Measurements from ENCODE around the gene LRRC30. TPM values are rescaled to one million over a fixed set of nuclear protein-coding genes. Genes with fewer than 3 reads are reported as not detected.

The LRRC30 gene
- polyA plus RNA-seq (2013, experiment 1 of 4) = not detected
- not detected for polyA plus RNA-seq (2013, experiment 2 of 4)
- not detected for polyA plus RNA-seq (2013, experiment 3 of 4)
- polyA plus RNA-seq (2013, experiment 4 of 4) = not detected

- Histone ChIP-seq H3K36me3 (ENCODE audit: control insufficient read depth, insufficient read depth, low read length) (no peaks in the 10 kb centered on the region), H3K27me3 (ENCODE audit: control insufficient read depth, insufficient read depth, low read length, poor library complexity, severe bottlenecking) (no peaks in the 10 kb centered on the region), H3K27ac (ENCODE audit: insufficient read depth, low read depth, low read length, poor library complexity, severe bottlenecking) (no peak within 1 kb of the TSS), H3K4me1 (ENCODE audit: control insufficient read depth, insufficient read depth, low read length) (no peaks in the 10 kb centered on the region), H3K9me3 (ENCODE audit: control insufficient read depth, low read length) (no peaks in the 10 kb centered on the region), H3K4me3 (ENCODE audit: insufficient read depth, low read depth, low read length) (no peak within 1 kb of the TSS)
- 95% methylated on average over 13 of the region's 13 CpGs for WGBS, 2 experiments
These were observed at the start of gene LRRC30 for GRCh38 chr18:7230626-7231349. TSS of gene LRRC30 (plus strand) at chr18:7231089. CDS start at chr18:7231139, 50 bp downstream.

GRCh38 chr18:7185701-7186100 is 45.2 kb upstream of the LRRC30 start:
- Histone ChIP-seq H3K4me1 (ENCODE audit: control insufficient read depth, insufficient read depth, low read length) (no peaks in the 10 kb centered on the region), H3K36me3 (ENCODE audit: control insufficient read depth, insufficient read depth, low read length) (no peaks in the 10 kb centered on the region), H3K4me3 (ENCODE audit: insufficient read depth, low read depth, low read length) (no peak overlapping the region), H3K27ac (ENCODE audit: insufficient read depth, low read depth, low read length, poor library complexity, severe bottlenecking) (no peak overlapping the region), H3K27me3 (ENCODE audit: control insufficient read depth, insufficient read depth, low read length, poor library complexity, severe bottlenecking) (no peaks in the 10 kb centered on the region), H3K9me3 (ENCODE audit: control insufficient read depth, low read length) (no peaks in the 10 kb centered on the region)
- 92 to 98% methylated on average over 3 of the region's 3 CpGs for WGBS, 2 experiments

GRCh38 chr18:7190547-7191156 is 40.2 kb upstream of the LRRC30 start:
- Histone ChIP-seq H3K4me3 (ENCODE audit: insufficient read depth, low read depth, low read length) (no peak overlapping the region), H3K27me3 (ENCODE audit: control insufficient read depth, insufficient read depth, low read length, poor library complexity, severe bottlenecking) (no peaks in the 10 kb centered on the region), H3K9me3 (ENCODE audit: control insufficient read depth, low read length) (no peaks in the 10 kb centered on the region), H3K36me3 (ENCODE audit: control insufficient read depth, insufficient read depth, low read length) (no peaks in the 10 kb centered on the region), H3K27ac (ENCODE audit: insufficient read depth, low read depth, low read length, poor library complexity, severe bottlenecking) (no peak overlapping the region), H3K4me1 (ENCODE audit: control insufficient read depth, insufficient read depth, low read length) (no peaks in the 10 kb centered on the region)
- 84 to 87% methylated on average over 2 of the region's 2 CpGs for WGBS, 2 experiments

- WGBS, 2 experiments = 95% methylated on average over 2 of the region's 2 CpGs; no CpG with 5 or more reads in 1 of the 2 experiments
- no peaks in the 10 kb centered on the region for H3K9me3 ChIP-seq (ENCODE audit: control insufficient read depth, low read length)
- no peak overlapping the region for H3K27ac ChIP-seq (ENCODE audit: insufficient read depth, low read depth, low read length, poor library complexity, severe bottlenecking)
- no peaks in the 10 kb centered on the region for H3K27me3 ChIP-seq (ENCODE audit: control insufficient read depth, insufficient read depth, low read length, poor library complexity, severe bottlenecking)
- no peaks in the 10 kb centered on the region for H3K36me3 ChIP-seq (ENCODE audit: control insufficient read depth, insufficient read depth, low read length)
- no peak overlapping the region for H3K4me3 ChIP-seq (ENCODE audit: insufficient read depth, low read depth, low read length)
- H3K4me1 ChIP-seq (ENCODE audit: control insufficient read depth, insufficient read depth, low read length) = no peaks in the 10 kb centered on the region
These were observed 39.2 kb upstream of the LRRC30 start for GRCh38 chr18:7191736-7192135.

GRCh38 chr18:7195266-7195665 is 35.6 kb upstream of the LRRC30 start:
- H3K27ac ChIP-seq (ENCODE audit: insufficient read depth, low read depth, low read length, poor library complexity, severe bottlenecking) = no peak overlapping the region
- no peaks in the 10 kb centered on the region for H3K4me1 ChIP-seq (ENCODE audit: control insufficient read depth, insufficient read depth, low read length)
- H3K36me3 ChIP-seq (ENCODE audit: control insufficient read depth, insufficient read depth, low read length) = no peaks in the 10 kb centered on the region
- no peaks in the 10 kb centered on the region for H3K9me3 ChIP-seq (ENCODE audit: control insufficient read depth, low read length)
- 93 to 96% methylated on average over 5 of the region's 5 CpGs for WGBS, 2 experiments
- H3K27me3 ChIP-seq (ENCODE audit: control insufficient read depth, insufficient read depth, low read length, poor library complexity, severe bottlenecking) = no peaks in the 10 kb centered on the region
- H3K4me3 ChIP-seq (ENCODE audit: insufficient read depth, low read depth, low read length) = no peak overlapping the region

- Histone ChIP-seq H3K27ac (ENCODE audit: insufficient read depth, low read depth, low read length, poor library complexity, severe bottlenecking) (no peak overlapping the region), H3K9me3 (ENCODE audit: control insufficient read depth, low read length) (no peaks in the 10 kb centered on the region), H3K4me3 (ENCODE audit: insufficient read depth, low read depth, low read length) (no peak overlapping the region), H3K36me3 (ENCODE audit: control insufficient read depth, insufficient read depth, low read length) (no peaks in the 10 kb centered on the region), H3K27me3 (ENCODE audit: control insufficient read depth, insufficient read depth, low read length, poor library complexity, severe bottlenecking) (no peaks in the 10 kb centered on the region), H3K4me1 (ENCODE audit: control insufficient read depth, insufficient read depth, low read length) (no peaks in the 10 kb centered on the region)
- WGBS, 2 experiments = 93 to 95% methylated on average over 3 of the region's 3 CpGs
These were observed 34.5 kb upstream of the LRRC30 start for GRCh38 chr18:7196421-7196820.

- H3K27me3 ChIP-seq (ENCODE audit: control insufficient read depth, insufficient read depth, low read length, poor library complexity, severe bottlenecking) = no peaks in the 10 kb centered on the region
- H3K4me3 ChIP-seq (ENCODE audit: insufficient read depth, low read depth, low read length) = no peak overlapping the region
- WGBS, 2 experiments = 91% methylated on average over 2 of the region's 2 CpGs
- no peak overlapping the region for H3K27ac ChIP-seq (ENCODE audit: insufficient read depth, low read depth, low read length, poor library complexity, severe bottlenecking)
- peaks cover 8% of the 10 kb centered on the region for H3K4me1 ChIP-seq (ENCODE audit: control insufficient read depth, insufficient read depth, low read length)
- H3K36me3 ChIP-seq (ENCODE audit: control insufficient read depth, insufficient read depth, low read length) = no peaks in the 10 kb centered on the region
- no peaks in the 10 kb centered on the region for H3K9me3 ChIP-seq (ENCODE audit: control insufficient read depth, low read length)
These were observed 33.0 kb upstream of the LRRC30 start for GRCh38 chr18:7197854-7198253.

- Histone ChIP-seq H3K4me3 (ENCODE audit: insufficient read depth, low read depth, low read length) (no peak overlapping the region), H3K27me3 (ENCODE audit: control insufficient read depth, insufficient read depth, low read length, poor library complexity, severe bottlenecking) (no peaks in the 10 kb centered on the region), H3K27ac (ENCODE audit: insufficient read depth, low read depth, low read length, poor library complexity, severe bottlenecking) (no peak overlapping the region), H3K36me3 (ENCODE audit: control insufficient read depth, insufficient read depth, low read length) (no peaks in the 10 kb centered on the region), H3K9me3 (ENCODE audit: control insufficient read depth, low read length) (no peaks in the 10 kb centered on the region), H3K4me1 (ENCODE audit: control insufficient read depth, insufficient read depth, low read length) (peaks cover 8% of the 10 kb centered on the region)
- WGBS, 2 experiments = 81 to 88% methylated on average over 3 of the region's 3 CpGs
These were observed 32.6 kb upstream of the LRRC30 start for GRCh38 chr18:7198326-7198725.

GRCh38 chr18:7201096-7201495 is 29.8 kb upstream of the LRRC30 start:
- no peaks in the 10 kb centered on the region for H3K9me3 ChIP-seq (ENCODE audit: control insufficient read depth, low read length)
- H3K36me3 ChIP-seq (ENCODE audit: control insufficient read depth, insufficient read depth, low read length) = no peaks in the 10 kb centered on the region
- WGBS, 2 experiments = 93 to 94% methylated on average over 4 of the region's 4 CpGs
- peaks cover 15% of the 10 kb centered on the region for H3K4me1 ChIP-seq (ENCODE audit: control insufficient read depth, insufficient read depth, low read length)
- no peak overlapping the region for H3K27ac ChIP-seq (ENCODE audit: insufficient read depth, low read depth, low read length, poor library complexity, severe bottlenecking)
- no peaks in the 10 kb centered on the region for H3K27me3 ChIP-seq (ENCODE audit: control insufficient read depth, insufficient read depth, low read length, poor library complexity, severe bottlenecking)
- H3K4me3 ChIP-seq (ENCODE audit: insufficient read depth, low read depth, low read length) = no peak overlapping the region

GRCh38 chr18:7202169-7202568 is 28.7 kb upstream of the LRRC30 start:
- no peak overlapping the region for H3K27ac ChIP-seq (ENCODE audit: insufficient read depth, low read depth, low read length, poor library complexity, severe bottlenecking)
- WGBS, 2 experiments = 94% methylated on average over 9 of the region's 9 CpGs

More at GRCh38 chr18:7202169-7202568, 28.7 kb upstream of the LRRC30 start:
- H3K9me3 ChIP-seq (ENCODE audit: control insufficient read depth, low read length) = no peaks in the 10 kb centered on the region
- no peaks in the 10 kb centered on the region for H3K27me3 ChIP-seq (ENCODE audit: control insufficient read depth, insufficient read depth, low read length, poor library complexity, severe bottlenecking)
- H3K4me1 ChIP-seq (ENCODE audit: control insufficient read depth, insufficient read depth, low read length) = peaks cover 17% of the 10 kb centered on the region
- H3K36me3 ChIP-seq (ENCODE audit: control insufficient read depth, insufficient read depth, low read length) = no peaks in the 10 kb centered on the region
- no peak overlapping the region for H3K4me3 ChIP-seq (ENCODE audit: insufficient read depth, low read depth, low read length)

Measured in ectodermal cell (in vitro differentiated cells).